Keratinocyte (primary cell): ENCODE measurements around the gene NECTIN1. TPM values are rescaled to one million over a fixed set of nuclear protein-coding genes. Genes with fewer than 3 reads are reported as not detected.
A peak's percentile ranks its signal among the peaks of the same experiment; 100 is the strongest.

Source experiments
- DNase-seq: peaks from one replicate; pipeline ENCODE4 v3.0.0-alpha.2; 2011; ENCODE audit warnings: low read depth, missing footprints, low spot score
- FAIRE-seq: peaks from 2 replicates; lab custom pipeline; 2011; peaks lifted over from hg19 to GRCh38; lab: Jason Lieb, UNC
- H2AFZ ChIP-seq: 2 replicates; pipeline ENCODE4 v1.6.0; 2012; ENCODE audit warnings: low read length, control low read depth, inconsistent platforms; ENCODE audit not compliant: control insufficient read depth
- H3K27ac ChIP-seq: 2 replicates; pipeline ENCODE4 v1.5.1; 2011; ENCODE audit warnings: low read length; ENCODE audit not compliant: control insufficient read depth, insufficient read depth
- H3K27me3 ChIP-seq: 3 replicates; pipeline ENCODE4 v1.6.0; 2011; ENCODE audit warnings: low read length; ENCODE audit not compliant: control insufficient read depth, insufficient read depth; ENCODE audit errors: extremely low read depth
- H3K36me3 ChIP-seq, 2 experiments: 2 replicates in 1 of 2; 3 replicates in 1 of 2; pipeline ENCODE4 v1.5.1; 2011; ENCODE audit warnings: low read length in 2 of 2, mild to moderate bottlenecking in 1 of 2; ENCODE audit not compliant: control insufficient read depth in 2 of 2, insufficient read depth in 2 of 2; ENCODE audit errors: extremely low read depth in 1 of 2
- H3K4me1 ChIP-seq: 3 replicates; pipeline ENCODE4 v1.5.1; 2011; ENCODE audit warnings: low read length; ENCODE audit not compliant: control insufficient read depth, insufficient read depth; ENCODE audit errors: extremely low read depth
- H3K4me2 ChIP-seq: 3 replicates; pipeline ENCODE4 v1.6.0; 2011; ENCODE audit warnings: low read depth, low read length; ENCODE audit not compliant: control insufficient read depth, insufficient read depth; ENCODE audit errors: extremely low read depth
- H3K4me3 ChIP-seq, 3 experiments: fragments of 200-600 bp in 1 of 3; sonication (generic) in 1 of 3; 2 replicates in 2 of 3; 3 replicates in 1 of 3; pipeline ENCODE4 v1.5.1; 2011 to 2016; ENCODE audit warnings: low read length in 3 of 3, mild to moderate bottlenecking in 3 of 3, control low read depth in 2 of 3, inconsistent platforms in 1 of 3, low read depth in 1 of 3, mixed read lengths in 1 of 3, mixed run types in 1 of 3, moderate library complexity in 1 of 3; ENCODE audit not compliant: control insufficient read depth in 2 of 3, insufficient read depth in 2 of 3; ENCODE audit errors: extremely low read depth in 1 of 3
- H3K79me2 ChIP-seq: 2 replicates; pipeline ENCODE4 v1.6.0; 2012; ENCODE audit warnings: low read length; ENCODE audit not compliant: control insufficient read depth, insufficient read depth
- H3K9ac ChIP-seq: 3 replicates; pipeline ENCODE4 v1.6.0; 2011; ENCODE audit warnings: low read length; ENCODE audit not compliant: control insufficient read depth, insufficient read depth; ENCODE audit errors: extremely low read depth
- H3K9me1 ChIP-seq: 3 replicates; pipeline ENCODE4 v1.6.0; 2011; ENCODE audit warnings: low read length; ENCODE audit not compliant: control insufficient read depth, insufficient read depth; ENCODE audit errors: extremely low read depth
- H3K9me3 ChIP-seq: 2 replicates; pipeline ENCODE4 v1.5.1; 2012; ENCODE audit warnings: low read depth, low read length; ENCODE audit not compliant: control insufficient read depth
- H4K20me1 ChIP-seq: 3 replicates; pipeline ENCODE4 v1.6.0; 2011; ENCODE audit warnings: low read length; ENCODE audit not compliant: control insufficient read depth, insufficient read depth; ENCODE audit errors: extremely low read depth
- EZH2 ChIP-seq: IDR thresholded peaks from one replicate; pipeline ENCODE4 v1.6.1; 2012; ENCODE audit warnings: inconsistent platforms, mild to moderate bottlenecking, low read length, moderate library complexity
- dilution Hi-C: fragments of 300-500 bp; cut with MboI; formaldehyde crosslinking; loops from one replicate; pipeline ENCODE4 v1.7.0; 2020; ENCODE audit warnings: low sequenced_read_pairs; ENCODE audit not compliant: extremely low pct_ligation_motif_present
- polyA plus RNA-seq, 5 experiments: library from polyadenylated mRNA; depleted of rRNA in 3 of 5; stranded (reverse) in 3 of 5; stranded (forward) in 1 of 5; unstranded in 1 of 5; fragments of >200 nt; gene quantifications; 1 replicate in 1 of 5; 2 replicates in 3 of 5; 3 replicates in 1 of 5; pipeline versions ENCODE4 v1.2.1 to v1.2.3, GENCODE V29; 2011 to 2012; ENCODE audit warnings: missing spikeins in 2 of 5, low read depth in 1 of 5, low replicate concordance in 1 of 5
- TF ChIP-seq, protein P1 (sequence below), 3 experiments: IDR thresholded peaks in 1 of 3; conservative IDR thresholded peaks in 1 of 3; optimal IDR thresholded peaks in 1 of 3; 2 replicates in 2 of 3; 3 replicates in 1 of 3; pipeline versions ENCODE3 to v1.5.1; 2011; ENCODE audit warnings: low read length in 3 of 3, mild to moderate bottlenecking in 3 of 3, moderate library complexity in 2 of 3, control low read depth in 1 of 3, inconsistent platforms in 1 of 3; ENCODE audit not compliant: insufficient read depth in 2 of 3; ENCODE audit errors: extremely low read depth in 1 of 3

The NECTIN1 gene
- polyA plus RNA-seq, 1 donor (not counting 4 experiments of a cell fraction or from before 2014, with no cell fraction given): 37.5 TPM

DNA sequence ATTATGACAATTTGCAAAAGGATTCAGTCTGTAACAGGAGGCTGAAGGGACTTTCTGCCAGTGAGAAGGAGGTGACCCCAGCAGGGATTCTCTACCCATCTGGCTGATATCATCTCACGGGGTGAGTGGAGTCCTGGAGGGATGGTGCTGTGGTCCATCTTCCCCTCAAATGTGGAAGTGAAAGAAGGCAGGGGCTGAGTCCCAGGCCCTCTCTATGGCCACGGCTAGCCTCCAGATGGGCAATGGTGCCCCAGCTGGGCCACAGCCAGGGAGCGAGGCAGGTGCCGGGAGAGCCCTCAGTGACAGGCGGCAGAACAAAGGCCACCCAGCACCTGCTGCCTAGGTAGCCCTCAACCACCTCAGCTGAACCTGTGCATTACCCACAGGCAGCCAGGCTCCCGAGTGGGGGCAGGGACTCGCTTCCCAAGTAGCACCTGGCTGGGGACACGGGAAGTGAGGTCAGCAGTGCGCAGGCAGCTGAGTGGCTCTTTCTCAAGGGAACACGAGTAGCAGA, 6.7 kb downstream of the NECTIN1 start:
- peaks cover 7 to 25% of the 10 kb centered on the region in 2 experiments for H3K36me3 ChIP-seq
- no peak overlapping the region for H3K4me3 ChIP-seq
- dilution Hi-C loops: no loop called here
- H3K9ac ChIP-seq: no peak overlapping the region
- DNase-seq (no peak), FAIRE-seq (no peak)
- TF ChIP-seq EZH2: no peak
- TF ChIP-seq, protein P1, sequence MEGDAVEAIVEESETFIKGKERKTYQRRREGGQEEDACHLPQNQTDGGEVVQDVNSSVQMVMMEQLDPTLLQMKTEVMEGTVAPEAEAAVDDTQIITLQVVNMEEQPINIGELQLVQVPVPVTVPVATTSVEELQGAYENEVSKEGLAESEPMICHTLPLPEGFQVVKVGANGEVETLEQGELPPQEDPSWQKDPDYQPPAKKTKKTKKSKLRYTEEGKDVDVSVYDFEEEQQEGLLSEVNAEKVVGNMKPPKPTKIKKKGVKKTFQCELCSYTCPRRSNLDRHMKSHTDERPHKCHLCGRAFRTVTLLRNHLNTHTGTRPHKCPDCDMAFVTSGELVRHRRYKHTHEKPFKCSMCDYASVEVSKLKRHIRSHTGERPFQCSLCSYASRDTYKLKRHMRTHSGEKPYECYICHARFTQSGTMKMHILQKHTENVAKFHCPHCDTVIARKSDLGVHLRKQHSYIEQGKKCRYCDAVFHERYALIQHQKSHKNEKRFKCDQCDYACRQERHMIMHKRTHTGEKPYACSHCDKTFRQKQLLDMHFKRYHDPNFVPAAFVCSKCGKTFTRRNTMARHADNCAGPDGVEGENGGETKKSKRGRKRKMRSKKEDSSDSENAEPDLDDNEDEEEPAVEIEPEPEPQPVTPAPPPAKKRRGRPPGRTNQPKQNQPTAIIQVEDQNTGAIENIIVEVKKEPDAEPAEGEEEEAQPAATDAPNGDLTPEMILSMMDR (optimal IDR thresholded peaks at IDR 0.05 in 1 of 3, IDR thresholded peaks at IDR 0.05 in 1 of 3, conservative IDR thresholded peaks at IDR 0.05 in 1 of 3; ENCODE audit: extremely low read depth in 1 of 3, insufficient read depth in 2 of 3, low read length in 3 of 3): no peak
- peaks cover 97% of the 10 kb centered on the region for H3K79me2 ChIP-seq
- H3K4me2 ChIP-seq: peak overlapping the region; percentile 40
- peaks cover 62% of the 10 kb centered on the region for H3K4me1 ChIP-seq
- H3K27me3 ChIP-seq: no peaks in the 10 kb centered on the region
- no peak overlapping the region for H2AFZ ChIP-seq
- no peak overlapping the region for H3K27ac ChIP-seq
- no peaks in the 10 kb centered on the region for H3K9me3 ChIP-seq
- peaks cover 36% of the 10 kb centered on the region for H4K20me1 ChIP-seq
- peaks cover 9% of the 10 kb centered on the region for H3K9me1 ChIP-seq

DNA sequence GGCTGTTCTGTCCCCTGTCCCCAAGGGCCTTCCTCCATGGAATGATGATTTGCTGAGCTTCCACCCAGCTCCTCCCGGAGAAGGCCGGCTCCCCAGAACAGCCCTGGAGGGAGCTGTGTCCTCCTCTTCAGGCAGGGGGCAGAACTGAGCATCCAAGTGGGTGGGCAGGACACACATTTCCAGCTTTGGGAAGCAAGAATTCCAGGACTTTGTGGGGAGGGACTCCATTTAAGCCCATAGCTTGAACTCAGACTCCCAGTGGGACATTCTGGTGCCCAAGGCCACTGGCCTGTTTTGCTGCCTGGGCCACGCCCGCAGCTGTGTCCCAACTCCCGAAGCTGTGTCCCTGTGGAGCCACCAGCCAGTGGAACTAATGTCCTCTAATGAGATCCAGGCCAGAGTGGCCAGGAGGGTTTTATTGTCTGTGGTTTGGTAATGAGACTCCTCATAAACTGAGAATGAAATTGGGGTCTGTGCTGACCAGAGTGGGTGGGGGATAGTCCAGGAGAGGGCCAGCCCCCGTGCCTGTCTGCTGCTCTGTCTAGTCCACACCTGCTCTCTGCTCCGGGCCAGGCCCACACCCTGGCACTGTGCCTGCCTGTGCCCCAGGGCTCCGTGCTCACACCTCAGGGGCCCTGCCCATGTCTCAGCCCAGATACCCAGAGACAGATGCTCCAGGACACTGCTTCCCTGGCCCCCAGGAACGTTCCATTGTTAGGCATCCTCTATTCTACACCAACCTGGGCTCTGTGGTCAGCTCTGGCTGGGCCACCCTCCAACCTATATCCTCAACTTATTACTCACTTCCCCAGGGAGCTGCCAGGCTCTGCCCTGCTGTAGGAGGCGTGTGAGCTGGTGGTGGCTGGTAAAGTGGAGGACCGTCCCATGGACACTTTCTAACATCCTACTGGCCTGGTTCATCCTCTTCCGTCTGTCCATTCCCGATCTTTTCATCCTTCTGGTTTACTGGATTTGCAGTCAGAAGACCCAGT, 7.6 kb downstream of the NECTIN1 start:
- Histone ChIP-seq H3K4me3 (peak overlapping the region in 1 of 3 experiments; percentile 22), H2AFZ (no peak overlapping the region), H3K9ac (no peak overlapping the region), H3K4me1 (peaks cover 56% of the 10 kb centered on the region), H3K9me1 (peaks cover 9% of the 10 kb centered on the region), H4K20me1 (peaks cover 40% of the 10 kb centered on the region), H3K36me3 (peaks cover 7 to 25% of the 10 kb centered on the region in 2 experiments), H3K9me3 (no peaks in the 10 kb centered on the region), H3K27me3 (no peaks in the 10 kb centered on the region), H3K27ac (no peak overlapping the region), H3K79me2 (peaks cover 97% of the 10 kb centered on the region), H3K4me2 (peak overlapping the region; percentile 40)
- FAIRE-seq (peak; percentile 93), DNase-seq (no peak)
- TF ChIP-seq, protein P1 (optimal IDR thresholded peaks at IDR 0.05 in 1 of 3, IDR thresholded peaks at IDR 0.05 in 1 of 3, conservative IDR thresholded peaks at IDR 0.05 in 1 of 3; ENCODE audit: extremely low read depth in 1 of 3, insufficient read depth in 2 of 3, low read length in 3 of 3): peak; percentile 60 to 71 (median 66)
- no peak for TF ChIP-seq EZH2
- dilution Hi-C loops: no loop called here
